ENCODE measurements around the gene LSAMP. TPM values are rescaled to one million over a fixed set of nuclear protein-coding genes. Genes with fewer than 3 reads are reported as not detected.

The LSAMP gene
- total RNA-seq, 6 donors from 2014 or later, result 7.1 to 28.1 (median 13.4) TPM

- no peaks in the 10 kb centered on the region for H3K4me1 ChIP-seq
- no peaks in the 10 kb centered on the region for H3K36me3 ChIP-seq
- H3K4me3 ChIP-seq, result no peak overlapping the region
- no peak for DNase-seq
- no peak for TF ChIP-seq CTCF (IDR thresholded peaks at IDR 0.05)
- TF ChIP-seq EP300 (IDR thresholded peaks at IDR 0.05), result no peak
- H3K27me3 ChIP-seq, result no peaks in the 10 kb centered on the region
- peaks cover 0 to 9% (median 0%) of the 10 kb centered on the region in 4 donors for H3K9me3 ChIP-seq
- no peak overlapping the region for H3K27ac ChIP-seq
- ATAC-seq (ENCODE audit: low FRiP score in 2 of 2), result no peak
- WGBS, 2 donors, result 6 to 25% methylated on average over 2 of the region's 2 CpGs
These were observed 28.9 kb upstream of the LSAMP start for GRCh38 chr3:116474032-116474780.

DNA sequence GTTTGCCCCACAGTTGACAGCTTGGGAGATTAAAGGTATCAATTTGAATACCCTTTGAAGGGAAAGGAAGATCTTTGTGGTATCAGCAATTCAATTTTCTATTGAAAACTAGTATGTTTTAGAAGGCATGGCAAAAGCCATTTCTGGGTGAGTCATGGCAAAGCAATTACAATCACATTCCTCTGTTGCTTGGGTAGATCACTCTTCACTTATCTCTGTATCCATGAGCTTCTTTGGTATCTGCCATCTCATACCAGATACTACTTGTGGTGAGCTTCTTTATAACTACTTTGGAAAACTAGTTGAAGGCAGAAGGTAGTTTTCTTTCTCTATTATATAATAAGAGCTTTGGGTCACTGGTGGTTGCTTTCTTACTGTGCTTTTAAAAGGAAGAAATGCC is 28.3 kb upstream of the LSAMP start:
- H3K36me3 ChIP-seq, result no peaks in the 10 kb centered on the region
- TF ChIP-seq POLR2A (IDR thresholded peaks at IDR 0.05), result no peak
- no peak for DNase-seq
- peaks cover 0 to 3% (median 0%) of the 10 kb centered on the region in 4 donors for H3K9me3 ChIP-seq
- no peaks in the 10 kb centered on the region for H3K4me1 ChIP-seq
- no peak overlapping the region for H3K27ac ChIP-seq
- no peaks in the 10 kb centered on the region for H3K27me3 ChIP-seq
- ATAC-seq (ENCODE audit: low FRiP score in 2 of 2), result no peak
- H3K4me3 ChIP-seq, result no peak overlapping the region

DNA sequence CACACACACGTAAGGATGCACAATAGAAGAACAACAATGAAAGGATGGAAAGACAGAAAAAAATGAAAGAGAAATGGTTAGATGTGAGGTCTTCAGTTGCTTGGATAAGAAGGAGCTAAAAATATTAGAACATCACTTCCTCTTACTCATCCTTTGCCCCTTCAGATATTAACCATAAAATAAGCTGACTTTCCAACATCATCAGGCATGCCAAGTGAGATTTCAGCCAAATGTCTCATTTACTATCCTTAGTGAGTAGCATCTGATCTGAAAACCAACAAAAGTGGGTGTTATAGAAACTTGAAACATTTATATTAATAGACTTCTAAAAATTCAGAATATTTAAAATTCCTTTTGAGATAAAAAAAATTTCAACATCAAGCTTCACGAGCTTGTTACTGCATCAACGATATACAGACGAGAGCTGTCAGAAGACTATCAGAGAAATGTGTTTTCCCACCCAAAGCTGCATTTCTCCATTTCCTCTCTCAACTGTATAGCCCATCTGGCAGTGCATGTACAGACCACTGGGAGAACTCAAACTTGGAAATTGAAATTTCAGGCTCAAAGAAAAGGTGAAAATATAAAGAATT is 25.4 kb upstream of the LSAMP start:
- no peak for ATAC-seq (ENCODE audit: low FRiP score in 2 of 2)
- H3K4me1 ChIP-seq, result no peaks in the 10 kb centered on the region
- TF ChIP-seq POLR2A (IDR thresholded peaks at IDR 0.05) (no peak), CTCF (IDR thresholded peaks at IDR 0.05) (no peak), POLR2AphosphoS5 (IDR thresholded peaks at IDR 0.05) (no peak), EP300 (IDR thresholded peaks at IDR 0.05) (no peak)
- no peaks in the 10 kb centered on the region for H3K36me3 ChIP-seq
- no peak overlapping the region for H3K4me3 ChIP-seq
- H3K27ac ChIP-seq, result no peak overlapping the region
- no peaks in the 10 kb centered on the region for H3K9me3 ChIP-seq
- H3K27me3 ChIP-seq, result no peaks in the 10 kb centered on the region
- 58 to 64% methylated on average over 4 of the region's 4 CpGs for WGBS, 2 donors
- no peak for DNase-seq

DNA sequence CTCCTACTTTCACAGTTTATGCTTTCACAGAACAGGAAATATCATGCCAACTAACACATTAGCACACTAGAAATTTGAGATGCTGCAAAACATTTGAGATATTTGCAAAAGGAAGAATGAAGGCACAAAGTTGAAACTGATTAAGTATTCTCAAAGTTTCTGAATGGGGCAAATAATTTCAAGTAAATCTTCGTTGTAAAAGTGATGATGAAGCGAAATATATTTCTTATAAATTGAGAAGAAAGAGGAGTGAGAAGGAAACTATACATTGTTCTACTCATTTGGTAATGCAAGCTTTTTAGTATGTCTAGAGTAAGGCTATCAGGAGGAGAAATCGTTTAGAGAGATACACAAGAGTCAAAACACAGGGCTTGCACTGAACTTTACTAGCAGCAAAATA is 24.3 kb upstream of the LSAMP start:
- WGBS, 2 donors, result 73 to 75% methylated on average over 3 of the region's 3 CpGs
- no peaks in the 10 kb centered on the region for H3K9me3 ChIP-seq

GRCh38 chr3:116464276-116464798 is 19.1 kb upstream of the LSAMP start:
- H3K4me1 ChIP-seq, result no peaks in the 10 kb centered on the region
- H3K27me3 ChIP-seq, result no peaks in the 10 kb centered on the region
- no peaks in the 10 kb centered on the region for H3K9me3 ChIP-seq
- TF ChIP-seq CTCF (IDR thresholded peaks at IDR 0.05) (no peak), POLR2A (IDR thresholded peaks at IDR 0.05) (no peak), EP300 (IDR thresholded peaks at IDR 0.05) (no peak), POLR2AphosphoS5 (IDR thresholded peaks at IDR 0.05) (no peak)
- no peak overlapping the region for H3K4me3 ChIP-seq
- DNase-seq (no peak), ATAC-seq (ENCODE audit: low FRiP score in 2 of 2) (no peak)
- H3K36me3 ChIP-seq, result no peaks in the 10 kb centered on the region
- 67 to 77% methylated on average over 1 of the region's 1 CpG for WGBS, 2 donors
- H3K27ac ChIP-seq, result no peak overlapping the region

More for the DNA sequence above, 24.3 kb upstream of the LSAMP start:
- DNase-seq (no peak), ATAC-seq (ENCODE audit: low FRiP score in 2 of 2) (no peak)
- Histone ChIP-seq H3K36me3 (no peaks in the 10 kb centered on the region), H3K27me3 (no peaks in the 10 kb centered on the region), H3K4me3 (no peak overlapping the region), H3K27ac (no peak overlapping the region), H3K4me1 (no peaks in the 10 kb centered on the region)
- TF ChIP-seq EP300 (IDR thresholded peaks at IDR 0.05), result no peak
- no peak for TF ChIP-seq CTCF (IDR thresholded peaks at IDR 0.05)
- TF ChIP-seq POLR2A (IDR thresholded peaks at IDR 0.05), result no peak
- no peak for TF ChIP-seq POLR2AphosphoS5 (IDR thresholded peaks at IDR 0.05)
